NCI-H2227 (cell line): ENCODE data around the gene NFASC.
A peak's percentile ranks its signal among the peaks of the same experiment; 100 is the strongest.

Experiments
- DNase-seq: peaks from one replicate; lab custom pipeline; 2025; ENCODE audit not compliant: unreplicated experiment; lab: John Stamatoyannopoulos, UW

Gene NFASC

DNA sequence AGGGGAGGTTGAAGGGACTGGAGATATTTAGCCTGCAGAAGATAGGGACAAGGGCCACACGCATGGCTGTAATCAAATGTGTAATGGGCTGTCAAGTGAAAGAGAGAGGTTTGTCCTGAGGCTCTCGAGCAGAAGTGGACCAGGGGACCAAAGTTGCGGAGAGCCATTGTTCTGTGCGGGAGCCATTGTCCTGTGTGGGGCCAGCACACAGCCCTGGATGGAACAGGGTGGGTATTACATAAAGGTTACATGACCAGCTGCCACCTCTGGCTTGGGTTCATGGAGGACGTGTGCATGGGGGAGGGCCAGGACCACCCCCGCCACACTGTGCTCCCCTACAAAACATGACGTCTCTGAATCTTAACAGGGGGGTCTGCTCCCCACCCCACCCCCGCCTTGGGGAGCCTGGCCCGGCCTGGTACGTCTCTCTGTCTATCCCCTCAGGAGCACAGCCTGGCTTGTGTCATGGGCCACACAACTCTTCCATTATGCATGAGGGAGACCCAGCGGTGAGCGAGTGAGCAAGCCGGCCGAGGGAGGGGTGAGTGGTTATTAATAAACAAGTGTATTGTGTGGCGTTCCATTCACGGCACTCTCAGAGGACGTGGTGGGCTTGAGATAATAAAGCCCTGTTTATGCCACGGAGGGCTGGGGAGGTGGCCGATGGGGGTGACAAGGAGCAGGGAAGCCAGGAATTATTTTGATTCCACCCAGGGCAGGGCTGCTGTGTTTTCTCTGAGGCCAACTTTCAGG, at the start of gene NFASC:
TSS of gene NFASC (plus strand) at position 703 of the 753 bp plus-strand sequence. CDS start 73,454 bp downstream, outside the sequence.
- DNase-seq, result peak; percentile 29

DNA sequence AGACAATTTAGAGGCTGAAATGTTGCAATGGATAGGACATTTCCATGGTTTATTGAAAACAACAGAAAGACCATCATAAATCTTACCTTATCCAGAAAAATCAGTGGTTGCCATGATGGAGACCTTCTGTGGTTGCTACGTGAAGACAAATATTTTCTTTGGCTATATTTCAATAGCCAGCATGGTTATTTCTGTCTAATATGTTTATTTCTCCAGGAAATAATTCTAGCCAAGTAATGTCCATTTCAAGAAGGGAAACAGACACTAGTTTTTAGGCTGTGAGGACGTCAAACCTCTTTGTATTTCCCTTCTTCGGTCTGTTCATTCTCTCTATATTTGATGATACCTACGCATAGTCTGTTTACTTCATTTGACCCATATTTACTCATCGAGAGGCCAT, 49.2 kb upstream of the NFASC start:
- DNase-seq, result no peak

DNA sequence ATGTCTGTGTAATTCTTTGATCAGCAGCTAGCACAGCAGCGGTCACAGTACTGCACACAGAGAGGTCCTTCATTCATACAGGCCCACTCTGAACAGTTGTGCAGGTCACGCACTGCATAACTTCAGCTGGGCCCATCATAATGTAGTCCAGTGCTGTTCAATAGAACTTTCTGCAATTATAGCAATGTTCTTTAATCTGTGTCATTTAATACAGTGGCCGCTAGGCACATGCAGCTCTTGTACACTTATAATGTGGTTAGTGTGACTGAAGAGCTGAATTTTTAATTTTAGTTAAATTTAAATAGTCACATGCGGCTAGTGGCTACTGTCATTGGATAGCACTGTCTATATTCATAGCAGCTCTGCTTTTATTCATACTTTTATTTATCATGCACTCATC, 48.7 kb upstream of the NFASC start:
- no peak for DNase-seq

DNA sequence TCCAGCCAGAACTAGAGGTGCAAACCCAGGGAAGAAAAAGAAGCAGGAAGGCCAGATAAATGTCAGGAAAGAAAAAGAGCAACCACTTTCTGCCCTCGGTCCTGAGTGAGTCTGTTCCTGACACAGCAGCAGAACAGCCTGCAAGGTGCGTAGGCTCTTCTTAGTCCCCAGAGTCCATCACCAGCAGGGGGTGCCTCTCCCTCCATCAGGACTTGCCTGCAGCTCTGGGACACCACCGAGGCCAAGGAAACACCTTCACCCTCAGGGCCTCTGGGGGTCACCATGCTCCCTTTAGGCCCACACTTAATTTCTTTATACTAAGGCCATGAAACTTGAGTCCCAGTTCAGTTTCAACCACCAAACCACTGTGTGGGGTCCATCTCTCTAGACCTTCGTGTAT, 43.7 kb upstream of the NFASC start:
- DNase-seq, result no peak

DNA sequence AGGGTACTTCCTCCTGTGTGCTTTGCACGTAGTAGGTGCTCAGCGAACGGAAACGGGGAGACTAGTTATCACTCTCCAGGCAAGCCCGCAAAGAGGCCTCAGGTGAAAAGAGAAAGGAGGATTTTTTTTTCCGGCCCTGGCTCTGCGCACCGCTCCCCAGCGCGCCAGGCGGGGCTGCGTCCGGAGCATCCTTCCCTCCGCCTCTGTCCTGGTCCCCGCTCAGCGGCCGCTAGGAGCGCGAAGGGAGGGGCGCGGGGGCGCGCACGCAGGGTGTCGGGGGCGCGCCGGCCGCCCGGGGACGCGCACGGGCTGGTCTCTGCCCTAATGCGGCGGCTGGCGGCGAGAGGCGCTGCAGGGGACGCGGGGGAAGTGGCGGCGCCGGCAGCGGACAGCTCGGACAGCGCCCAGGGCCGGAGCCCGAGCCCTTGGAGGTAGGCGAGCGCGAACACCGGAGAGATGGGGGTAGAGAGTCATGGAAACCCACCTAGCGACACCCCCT, 42.3 kb upstream of the NFASC start:
- peak; percentile 93 for DNase-seq

DNA sequence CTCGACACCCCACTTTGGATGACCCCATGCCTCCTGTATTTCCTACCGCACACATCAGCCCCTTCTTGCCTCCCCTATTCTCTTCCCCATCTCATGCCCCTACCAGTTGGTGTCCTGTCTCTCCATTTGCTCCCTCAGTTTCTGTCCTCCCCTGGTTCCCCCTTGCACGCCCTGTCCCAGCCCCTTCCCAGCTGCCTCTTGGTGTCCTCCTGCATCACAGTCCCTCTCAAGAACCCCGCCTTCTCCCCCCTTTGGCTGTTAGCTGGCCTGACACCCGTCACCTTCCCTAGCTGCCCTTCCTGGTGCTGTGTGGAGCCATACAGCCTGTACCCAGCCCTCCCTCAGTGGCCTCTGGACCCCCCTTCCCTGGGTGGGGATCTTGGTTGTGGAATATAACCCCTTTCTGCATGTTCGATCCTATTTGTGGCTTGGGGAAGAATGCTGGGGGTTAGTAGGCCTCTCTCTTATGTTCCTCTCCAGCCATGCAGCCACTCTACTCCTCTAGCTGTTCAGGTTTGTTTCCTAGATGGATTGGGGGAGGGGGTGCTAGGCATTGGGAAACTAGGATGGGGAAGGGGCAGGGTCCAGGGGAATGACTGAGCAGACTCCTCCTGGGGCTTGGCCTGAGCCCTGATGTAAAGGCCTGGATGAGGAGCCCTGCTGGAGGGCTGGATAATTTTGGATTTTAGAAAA, 41.4 kb upstream of the NFASC start:
- peak; percentile 29 for DNase-seq

DNA sequence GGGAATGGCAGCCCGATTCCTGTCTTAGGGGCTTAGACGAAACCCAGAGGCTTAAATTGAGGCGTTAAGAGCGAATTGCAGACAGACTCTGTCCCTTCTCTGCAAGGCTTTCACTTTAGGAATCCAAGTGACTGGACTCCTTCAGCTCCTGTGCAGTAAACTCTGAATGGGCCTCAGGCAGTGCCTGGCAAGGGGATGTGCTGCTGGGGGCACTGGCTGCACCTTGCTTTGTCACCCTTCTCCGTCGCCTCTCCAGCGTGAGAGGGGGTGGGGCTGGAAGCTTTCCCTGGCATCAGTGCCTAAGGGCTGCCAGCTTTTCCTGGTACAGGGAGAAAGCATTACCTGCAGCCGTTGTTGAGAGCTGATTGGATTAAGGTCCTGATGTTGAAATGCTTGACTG, 39.9 kb upstream of the NFASC start:
- no peak for DNase-seq

DNA sequence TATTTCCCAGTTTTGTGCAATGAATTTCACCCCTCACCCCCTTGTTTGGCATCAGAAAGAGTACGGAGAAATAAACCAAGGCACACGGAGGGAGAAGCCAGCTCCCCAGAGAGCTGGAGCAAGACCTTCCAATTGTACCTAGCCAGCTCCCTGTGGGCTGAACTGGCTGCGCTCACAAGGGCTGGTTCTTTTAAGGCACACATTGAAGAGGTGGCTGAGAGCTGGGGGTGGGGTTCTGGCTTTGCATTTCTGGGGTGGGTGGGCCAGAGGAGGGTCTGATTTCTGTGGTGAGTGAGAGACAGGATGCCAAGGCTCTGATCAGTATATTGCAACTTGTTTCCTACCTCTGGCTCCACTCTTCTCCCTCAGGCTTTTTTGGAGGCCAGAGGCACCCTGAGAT, 39.5 kb upstream of the NFASC start:
- DNase-seq, result no peak

DNA sequence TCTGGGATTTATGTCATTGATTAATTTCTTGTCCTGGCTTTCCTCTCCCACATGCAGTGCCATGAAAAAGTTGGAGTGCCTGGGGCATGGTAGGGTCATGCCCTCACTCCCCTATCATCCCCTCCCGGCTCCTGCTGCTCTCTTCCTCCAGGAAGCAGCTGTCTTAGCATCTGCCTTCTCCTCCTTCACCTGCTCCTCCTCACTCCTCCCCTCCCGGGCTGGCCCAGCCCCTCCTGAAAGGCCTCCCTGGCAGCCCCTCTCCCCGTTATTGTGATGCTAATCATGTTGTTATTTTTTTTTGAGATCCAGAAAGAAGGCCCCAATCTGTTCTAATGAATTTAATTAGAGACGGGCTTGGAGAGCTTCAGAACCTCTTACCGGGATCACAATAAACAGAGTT, 36.3 kb upstream of the NFASC start:
- DNase-seq, result peak; percentile 54

DNA sequence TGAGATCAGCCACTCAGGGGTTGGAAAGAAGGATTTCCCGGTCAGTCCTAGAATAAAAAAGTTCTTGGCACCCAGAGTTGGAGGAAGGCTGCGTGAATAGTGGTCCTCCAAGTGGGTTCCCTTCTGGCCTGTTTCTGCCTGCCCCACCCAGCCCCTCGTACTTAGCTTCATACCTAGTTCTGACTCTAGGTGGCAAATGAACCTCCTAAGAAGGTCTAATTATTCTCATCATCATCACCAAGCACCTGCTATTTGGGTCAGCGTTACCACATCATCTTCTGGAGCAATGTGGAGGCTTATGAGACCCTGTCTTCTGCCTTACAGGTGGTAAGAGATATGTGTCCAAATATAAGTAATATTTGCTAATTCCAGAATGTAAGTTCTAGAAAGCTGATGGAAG, 35.9 kb upstream of the NFASC start:
- no peak for DNase-seq

DNA sequence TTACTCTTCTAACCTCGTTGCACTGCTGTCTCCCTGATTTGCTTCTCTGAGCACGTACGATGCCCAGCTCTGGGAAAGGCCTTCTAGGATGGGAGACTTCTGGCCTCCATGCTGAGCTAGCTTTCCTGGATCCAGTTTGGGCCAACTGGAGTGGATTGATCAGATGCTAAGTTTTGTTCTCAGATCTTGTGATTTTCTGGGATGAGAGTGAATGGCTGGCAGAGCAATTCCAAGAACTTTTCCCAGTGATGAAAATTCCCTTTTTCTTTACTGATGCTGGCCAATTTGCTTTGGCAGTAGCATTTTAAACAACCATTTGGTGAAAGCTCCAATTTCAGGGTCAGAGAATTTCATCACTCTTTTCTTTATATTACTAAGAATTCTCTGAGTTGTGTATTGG, 34.9 kb upstream of the NFASC start:
- no peak for DNase-seq

DNA sequence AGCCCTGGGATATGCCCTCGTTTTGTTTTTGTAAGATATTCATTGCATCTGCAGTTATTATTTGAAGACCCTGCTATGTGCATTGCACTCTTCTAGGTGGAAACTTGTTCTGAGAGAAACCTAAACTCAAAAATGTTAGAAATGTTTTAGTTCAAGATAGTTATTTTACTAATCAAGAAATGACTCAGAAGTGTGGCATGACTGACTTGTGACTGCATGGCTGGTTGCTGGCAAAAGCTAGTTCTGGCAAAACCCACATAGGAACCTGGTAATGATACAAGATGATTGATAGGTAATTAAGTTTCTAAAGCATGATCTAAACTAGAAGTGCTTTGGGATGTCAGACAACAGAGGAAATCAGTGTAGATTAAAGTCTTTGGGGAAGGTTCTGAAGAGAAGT, 33.8 kb upstream of the NFASC start:
- no peak for DNase-seq

DNA sequence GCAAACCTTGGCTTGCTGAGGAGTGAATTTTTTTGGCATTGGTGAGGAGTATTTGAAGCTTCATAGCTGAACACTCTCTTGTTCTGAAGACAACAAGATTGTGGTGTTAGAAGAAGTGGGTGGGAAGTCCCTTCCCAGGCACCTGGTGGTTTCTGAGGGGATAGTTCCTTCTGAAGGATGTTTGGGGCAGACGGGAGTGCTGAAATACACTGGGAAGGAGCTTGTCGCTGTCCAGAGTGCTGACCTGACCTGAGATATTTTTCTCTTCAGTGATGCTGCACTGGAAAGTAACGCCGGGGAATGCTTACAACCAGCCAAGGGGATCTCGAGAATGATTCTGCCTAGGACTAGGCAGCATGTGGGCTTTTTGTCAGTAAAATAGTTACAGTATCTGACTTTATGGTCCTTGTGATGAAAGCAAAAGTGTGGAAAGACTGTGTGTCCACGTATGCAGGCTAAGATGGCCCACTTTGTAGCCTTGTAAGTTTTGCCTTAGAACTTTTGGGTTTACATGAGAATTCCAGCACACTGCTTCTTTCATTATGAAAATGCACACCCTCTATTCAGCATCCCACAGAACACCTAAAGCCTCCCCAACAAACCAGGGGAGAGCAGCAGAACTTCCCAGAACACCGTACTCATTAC, 33.1 kb upstream of the NFASC start:
- no peak for DNase-seq

DNA sequence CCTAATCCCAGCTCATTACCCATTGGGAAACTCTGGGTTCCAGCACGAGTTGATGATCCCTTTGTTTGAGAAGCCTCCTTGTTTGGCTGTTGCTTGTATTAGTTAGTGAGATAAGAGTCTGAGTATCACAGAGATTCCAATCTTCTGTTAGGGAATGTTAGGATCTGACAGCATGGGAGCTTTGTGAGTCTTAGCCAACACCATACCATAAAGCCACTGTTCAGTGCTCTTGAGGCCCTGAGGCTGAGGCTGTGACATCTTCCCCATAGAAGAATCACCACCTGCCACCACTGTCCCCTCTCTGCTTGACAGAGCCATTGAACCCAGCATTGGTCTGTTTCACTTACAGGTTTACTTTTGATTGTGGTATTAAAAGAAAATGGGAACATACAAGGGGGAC, 29.3 kb upstream of the NFASC start:
- no peak for DNase-seq

DNA sequence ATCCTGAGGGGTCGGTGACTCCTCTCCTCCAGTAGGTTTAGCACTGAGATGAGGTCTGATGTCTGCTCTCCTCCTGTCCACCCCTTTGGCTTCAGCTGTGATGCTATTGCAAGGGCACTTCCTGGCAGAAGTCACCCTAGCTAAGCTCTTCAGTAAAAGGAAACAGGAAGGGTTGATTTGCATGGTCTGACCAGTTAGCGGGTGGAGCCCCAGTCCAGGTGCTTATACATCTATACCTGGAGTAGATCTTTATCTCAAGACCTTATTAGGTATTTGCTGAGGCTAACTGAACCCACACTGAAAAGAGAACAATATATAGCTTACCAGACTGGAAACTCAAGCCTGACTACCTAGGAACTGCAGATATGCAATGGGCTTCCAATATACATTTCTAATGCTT, 28.9 kb upstream of the NFASC start:
- no peak for DNase-seq

DNA sequence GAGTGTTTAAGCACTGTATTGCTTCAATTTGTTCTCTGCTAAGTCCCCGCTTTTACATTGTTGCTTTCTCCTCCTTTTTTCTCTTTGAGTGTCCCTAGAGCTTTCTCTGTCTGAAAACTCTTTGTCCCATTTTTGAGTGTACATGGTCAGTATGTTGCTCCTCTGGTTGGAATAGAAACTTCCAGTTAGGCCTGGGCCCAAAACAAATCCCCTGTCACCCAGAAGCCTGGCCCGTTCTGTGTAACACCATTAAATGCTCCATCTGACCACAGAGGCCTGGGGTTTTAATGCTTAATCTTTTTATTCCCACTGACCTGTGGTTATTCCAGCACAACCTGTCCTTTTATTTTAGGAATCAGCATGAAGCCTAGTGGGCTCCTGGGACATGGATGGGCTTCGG, 28.3 kb upstream of the NFASC start:
- DNase-seq, result no peak

DNA sequence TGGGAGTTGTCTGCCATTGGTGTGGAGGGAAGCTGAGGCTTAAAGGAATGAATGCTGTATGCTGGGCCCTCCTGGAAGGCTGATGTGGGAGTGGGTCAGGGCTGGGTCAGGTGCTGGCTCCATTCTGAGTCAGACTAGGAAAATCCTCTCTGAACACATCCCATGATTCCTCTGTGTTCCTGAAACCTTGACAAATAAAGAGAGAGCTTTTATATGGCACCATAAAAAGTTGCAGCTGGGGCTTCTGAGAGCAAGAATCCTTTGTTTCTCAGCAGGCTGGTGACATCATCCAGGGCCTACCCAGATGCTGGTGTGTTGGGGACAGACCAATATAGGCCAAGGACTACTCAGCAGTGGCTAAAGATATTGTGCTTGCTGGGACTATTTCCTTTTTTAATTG, 27.8 kb upstream of the NFASC start:
- DNase-seq, result no peak

DNA sequence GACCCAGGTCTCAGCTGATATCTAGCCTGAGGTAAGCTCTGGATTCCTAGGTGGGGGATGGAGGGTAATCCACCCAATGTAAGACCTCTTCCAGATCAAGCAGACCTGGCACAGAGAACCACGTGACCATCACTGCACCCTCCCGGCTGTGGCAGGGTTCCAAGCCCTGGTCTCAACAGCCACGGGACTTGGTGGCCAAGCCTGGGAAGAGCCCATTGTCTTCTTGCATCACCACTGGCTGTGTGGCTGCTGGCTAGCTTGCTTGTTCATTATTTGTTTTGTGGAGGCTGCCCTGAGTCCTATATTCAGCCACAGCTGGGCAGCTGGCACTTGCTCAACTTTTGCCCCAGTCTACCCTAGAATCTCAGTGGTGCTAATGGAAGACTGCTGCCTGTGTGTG, 24.1 kb upstream of the NFASC start:
- DNase-seq, result no peak

DNA sequence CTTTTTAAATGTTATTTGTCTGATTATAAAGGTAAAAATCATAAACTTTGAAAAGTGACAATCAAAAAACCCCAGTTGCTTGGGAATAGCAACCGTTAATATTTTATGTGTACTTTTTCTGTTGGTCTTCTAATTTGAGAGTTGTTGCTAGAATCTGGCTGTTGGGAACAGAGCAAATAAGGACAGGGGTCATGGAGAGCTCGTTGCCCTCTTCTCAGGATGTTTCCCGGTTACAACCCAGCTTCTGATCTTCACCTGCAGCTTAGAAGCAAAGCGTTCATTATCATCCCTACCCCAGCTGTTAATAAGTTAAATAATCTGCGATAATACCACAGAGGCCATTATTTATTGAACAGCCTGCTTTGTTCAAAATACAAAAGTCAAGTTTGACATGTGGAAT, 22.1 kb upstream of the NFASC start:
- DNase-seq, result no peak

DNA sequence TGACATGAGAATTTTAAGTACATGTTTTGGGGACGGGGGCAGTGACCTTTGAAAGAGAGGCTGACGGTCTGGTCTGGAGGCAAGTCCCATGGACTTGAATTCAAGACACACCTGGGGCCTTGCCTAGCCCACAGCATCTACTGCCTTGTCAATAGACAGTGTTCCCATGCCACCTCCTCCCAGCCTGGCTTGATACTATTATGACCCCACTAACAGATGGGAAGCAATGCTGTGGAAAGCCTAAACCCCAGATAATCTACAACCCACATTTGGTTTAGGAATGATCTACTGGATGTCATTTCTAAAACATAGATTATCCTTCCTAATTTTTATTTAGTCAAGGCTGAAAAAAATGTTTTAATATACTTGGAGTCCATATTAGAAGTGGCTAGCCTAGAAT, 17.8 kb upstream of the NFASC start:
- no peak for DNase-seq

DNA sequence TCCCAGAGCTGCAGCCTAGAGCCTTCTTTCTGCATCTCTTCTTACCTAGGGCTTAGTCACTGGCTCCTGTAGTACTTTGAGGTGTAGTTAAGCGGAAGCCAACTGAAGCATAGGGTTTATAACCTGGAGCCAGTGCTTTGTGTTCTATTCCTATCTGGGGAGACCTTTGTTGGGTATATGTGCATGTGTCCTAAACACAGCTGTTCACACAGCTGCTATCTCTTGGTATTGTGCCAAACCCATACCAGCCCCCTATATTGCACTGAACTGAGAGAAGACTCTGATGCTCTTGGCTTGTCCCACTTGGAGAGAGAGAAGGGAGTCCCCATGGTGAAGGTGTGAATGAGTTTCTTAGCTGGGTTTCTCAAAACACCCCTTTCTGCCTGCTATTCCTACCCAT, 17.2 kb upstream of the NFASC start:
- DNase-seq, result no peak

DNA sequence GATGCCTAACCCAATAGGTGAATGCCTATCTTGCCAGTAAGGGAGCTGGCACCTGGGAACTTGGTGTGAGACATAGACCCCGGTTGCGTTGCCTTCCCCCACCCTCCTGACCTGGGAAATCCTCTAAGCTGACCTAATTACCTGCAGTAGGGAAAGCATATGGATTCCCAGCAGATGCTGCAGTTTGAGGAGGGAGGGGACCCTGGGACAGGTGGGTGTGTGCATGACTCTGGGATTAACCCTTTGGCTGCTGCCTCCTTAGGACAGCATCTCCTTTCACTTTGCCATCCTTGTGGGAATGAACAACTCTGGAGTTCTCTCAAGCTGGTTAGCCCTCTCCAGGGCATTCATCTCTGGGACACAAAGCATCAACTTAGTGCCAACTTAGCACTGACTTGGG, 16.4 kb upstream of the NFASC start:
- DNase-seq, result no peak
